GM21515 (cell line): ENCODE measurements around the gene ZDHHC14.

Experiments
- ATAC-seq: cut with Tn5 transposase; IDR thresholded peaks from one replicate; pipeline ENCODE4 v1.9.1; 2021; ENCODE audit not compliant: unreplicated experiment

The ZDHHC14 gene

DNA sequence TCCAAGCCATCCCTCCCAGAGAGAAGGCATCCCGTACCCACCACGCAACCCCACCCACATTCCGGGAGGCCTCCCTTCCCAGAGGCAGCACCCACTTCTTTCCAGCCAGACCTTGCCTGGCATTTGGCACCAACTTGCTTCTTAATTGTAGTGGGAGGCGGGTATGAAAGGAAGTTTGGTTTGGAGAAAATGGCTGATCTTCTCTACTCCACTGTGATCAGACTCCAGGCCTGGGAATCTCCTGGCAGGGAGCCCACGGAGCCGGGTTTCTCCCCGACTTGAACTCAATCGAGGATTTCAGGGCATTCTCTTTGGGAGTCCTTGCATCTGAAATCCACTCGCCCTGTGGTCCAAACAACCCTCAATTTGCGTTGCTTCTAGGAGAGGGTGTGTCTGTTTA is 107.1 kb downstream of the ZDHHC14 start:
- ATAC-seq, result no peak

GRCh38 chr6:157488716-157489118 is 107.7 kb downstream of the ZDHHC14 start:
- no peak for ATAC-seq

GRCh38 chr6:157490611-157491269 is 109.8 kb downstream of the ZDHHC14 start:
- ATAC-seq, result no peak

DNA sequence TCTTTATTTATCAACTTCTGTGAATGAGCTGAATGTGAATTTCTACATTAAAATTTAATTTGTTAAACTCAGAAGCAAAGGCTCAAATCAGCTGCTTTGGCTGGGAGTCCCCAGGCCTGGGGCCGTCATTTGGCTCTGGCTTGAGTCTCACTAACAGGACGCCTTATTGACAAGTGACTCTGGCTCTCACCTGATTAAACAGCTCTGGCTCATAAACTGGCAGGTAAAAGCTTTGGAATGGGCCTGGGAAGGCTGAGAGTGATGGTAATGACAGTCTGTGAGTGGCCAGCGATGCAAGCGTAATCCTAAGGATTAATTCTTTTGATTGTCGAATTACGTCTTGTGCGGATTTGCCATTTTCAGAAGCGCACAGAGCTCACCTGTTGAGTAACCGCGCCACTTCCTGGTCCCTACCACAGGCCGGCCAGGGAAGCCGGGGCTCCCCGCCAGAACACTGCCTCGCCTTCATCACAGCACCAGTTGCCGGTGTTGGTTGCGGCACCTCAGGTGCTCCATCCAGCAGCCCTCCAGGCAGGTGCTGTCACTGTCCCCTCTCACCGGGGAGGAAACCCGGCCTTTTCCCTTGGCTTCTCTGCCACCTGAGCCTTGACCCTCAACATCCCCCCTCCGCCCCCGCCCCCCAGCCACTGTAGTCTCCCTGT is 110.7 kb downstream of the ZDHHC14 start:
- ATAC-seq, result no peak

DNA sequence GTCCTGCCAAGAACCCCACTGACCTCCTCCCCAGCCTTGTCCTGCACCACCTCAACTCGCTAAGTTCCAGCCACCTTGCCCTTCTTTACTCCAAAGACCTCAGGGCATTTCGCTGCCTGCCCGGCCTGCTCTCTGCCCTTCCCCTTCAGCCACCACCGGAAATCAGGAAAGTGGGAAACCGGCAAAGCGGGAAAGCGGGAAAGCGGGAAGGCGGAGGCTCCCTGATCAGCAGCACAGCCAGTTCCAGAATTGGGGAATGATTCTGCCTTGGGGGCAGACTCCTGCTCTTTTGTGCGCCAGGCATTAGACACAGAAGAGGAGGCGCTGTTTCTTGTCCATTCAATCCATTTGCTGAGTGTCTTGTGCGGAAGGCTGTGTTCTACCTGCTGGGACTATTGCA is 111.3 kb downstream of the ZDHHC14 start:
- no peak for ATAC-seq

DNA sequence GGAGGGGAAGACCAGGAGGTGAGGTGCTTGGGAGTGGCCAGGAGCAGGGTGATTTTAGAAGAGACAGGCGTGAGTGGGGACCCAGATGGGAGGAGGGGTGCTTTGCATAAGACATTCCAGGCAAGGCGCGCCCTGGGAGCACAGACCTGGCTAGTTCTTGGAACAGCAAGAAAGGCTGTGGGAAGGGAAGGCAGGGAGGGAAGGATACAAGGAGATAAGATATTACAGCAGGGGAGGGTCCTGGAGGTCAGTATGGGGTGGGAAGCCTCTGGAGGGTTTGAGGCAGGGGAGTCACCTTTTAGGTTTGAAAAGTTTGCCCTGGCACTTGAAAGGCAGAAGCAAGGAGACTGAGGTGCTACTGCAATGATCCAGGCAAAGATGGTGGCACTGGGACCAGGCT is 111.8 kb downstream of the ZDHHC14 start:
- ATAC-seq, result no peak

DNA sequence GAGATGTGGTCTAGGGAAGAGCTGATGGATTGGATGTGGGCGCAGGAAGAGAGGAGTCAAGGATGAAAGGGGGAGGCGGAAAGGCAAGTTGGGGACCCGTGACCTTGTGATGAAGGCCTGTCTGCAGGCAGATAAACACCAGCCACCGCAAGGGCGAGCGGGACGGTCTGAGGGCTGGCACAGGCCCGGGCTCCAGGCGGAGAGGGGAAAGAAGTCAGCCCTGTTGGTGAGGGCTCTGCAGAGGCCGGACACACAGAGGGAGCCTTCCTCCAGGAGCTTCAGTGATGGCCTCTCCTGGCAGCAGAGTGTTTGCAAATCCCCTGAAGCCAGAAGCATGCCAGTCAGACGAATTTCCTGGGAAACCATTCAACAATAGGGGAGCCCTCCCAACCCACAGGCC is 112.2 kb downstream of the ZDHHC14 start:
- no peak for ATAC-seq

DNA sequence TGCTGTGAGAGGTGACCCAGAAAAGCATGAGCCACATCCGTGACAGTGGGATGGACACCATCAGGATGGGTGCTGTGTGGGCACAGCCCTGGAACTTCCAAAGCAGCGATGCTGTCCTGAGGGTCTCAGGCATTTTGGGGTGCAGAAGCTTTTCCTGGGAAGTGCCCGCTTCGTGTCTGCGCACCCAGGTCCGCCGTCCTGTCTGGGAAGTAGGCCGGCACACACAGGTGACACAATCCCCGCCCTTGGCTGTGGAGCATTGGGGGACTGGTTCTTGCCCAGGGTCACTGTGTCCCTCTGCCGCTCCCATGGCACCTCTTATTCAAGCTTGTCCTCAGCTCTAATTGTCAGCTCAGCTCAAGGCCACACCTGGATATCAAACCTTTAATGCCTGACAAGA is 112.6 kb downstream of the ZDHHC14 start:
- ATAC-seq, result no peak

- ATAC-seq, result no peak
These were observed 113.2 kb downstream of the ZDHHC14 start for GRCh38 chr6:157494132-157494710.

GRCh38 chr6:157496534-157497095 is 115.6 kb downstream of the ZDHHC14 start:
- ATAC-seq, result no peak

DNA sequence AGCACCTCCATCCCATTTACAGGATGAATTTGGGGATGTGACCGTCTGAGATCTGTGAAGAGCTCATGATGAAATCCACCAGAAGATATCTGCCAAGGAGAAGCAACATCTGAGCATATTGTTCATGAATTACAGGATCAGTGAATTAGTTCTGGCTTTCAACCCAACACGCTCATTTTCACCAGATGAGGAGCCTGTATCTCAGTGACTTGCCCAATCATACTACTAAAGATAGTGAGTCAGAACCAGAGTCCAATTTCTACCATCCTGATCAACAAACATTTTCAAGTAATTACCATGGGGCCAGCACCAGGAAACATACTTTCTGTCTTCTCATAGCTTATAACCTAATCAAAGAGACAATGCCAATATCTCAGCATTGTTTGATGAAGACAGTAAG is 116.6 kb downstream of the ZDHHC14 start:
- no peak for ATAC-seq

- no peak for ATAC-seq
These were observed 117.8 kb downstream of the ZDHHC14 start for GRCh38 chr6:157498817-157499216.

- no peak for ATAC-seq
These were observed 119.0 kb downstream of the ZDHHC14 start for GRCh38 chr6:157500022-157500421.

GRCh38 chr6:157503018-157503747 is 122.2 kb downstream of the ZDHHC14 start:
- no peak for ATAC-seq

- ATAC-seq, result no peak
These were observed 125.0 kb downstream of the ZDHHC14 start for GRCh38 chr6:157505912-157506491.

GRCh38 chr6:157510323-157511188 is 129.6 kb downstream of the ZDHHC14 start:
- ATAC-seq, result no peak

GRCh38 chr6:157511682-157512381 is 130.8 kb downstream of the ZDHHC14 start:
- ATAC-seq, result no peak

- no peak for ATAC-seq
These were observed 131.3 kb downstream of the ZDHHC14 start for GRCh38 chr6:157512382-157512682.

DNA sequence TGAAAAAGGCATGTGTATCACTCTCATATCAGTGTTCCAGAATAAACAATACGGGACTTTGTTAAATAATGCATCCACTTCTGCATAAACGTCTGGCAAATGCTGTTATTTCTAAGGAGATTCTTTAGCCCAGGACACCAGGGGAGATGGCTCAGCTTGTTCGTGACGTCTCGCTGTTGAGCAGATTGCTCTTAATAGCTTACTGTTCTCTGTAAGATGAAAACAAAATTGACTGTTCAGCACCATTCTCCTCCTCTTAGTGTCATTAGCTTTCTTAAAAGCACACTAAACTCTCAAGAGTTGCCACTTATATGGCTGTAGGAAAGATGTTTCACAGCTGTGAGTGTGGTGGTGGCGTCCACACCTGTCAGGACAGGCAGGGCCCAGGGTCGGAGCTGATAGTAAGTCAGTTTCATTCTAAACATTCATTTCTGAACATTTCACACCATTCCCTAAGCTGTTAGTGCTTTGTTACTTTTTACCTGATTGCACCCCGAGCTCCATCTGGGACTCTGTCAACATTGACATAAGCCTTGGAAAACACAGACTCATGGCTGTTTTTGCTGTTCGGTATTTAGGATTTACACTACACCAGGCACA is 132.1 kb downstream of the ZDHHC14 start:
- no peak for ATAC-seq
